ENCODE results near the gene MYO3B.

- no peak for TF ChIP-seq POLR2A (IDR thresholded peaks at IDR 0.05; ENCODE audit: low read length)
- TF ChIP-seq GATA1 (IDR thresholded peaks at IDR 0.05; ENCODE audit: low read depth, low read length) = no peak
These were observed 86.5 kb downstream of the MYO3B start for GRCh38 chr2:170264522-170264860.
